ENCODE measurements around the gene DLG1. TPM values are rescaled to one million over a fixed set of nuclear protein-coding genes. Genes with fewer than 3 reads are reported as not detected.

The DLG1 gene
- total and polyA plus RNA-seq, 7 donors: 16.1 to 57.6 (median 51.3) TPM

GRCh38 chr3:197256104-197256503 lies 42.3 kb downstream of the DLG1 start:
- WGBS, 3 donors: 75 to 82% (median 76%) methylated on average over 4 of the region's 4 CpGs
- Histone ChIP-seq H3K4me1 (peaks cover 64% of the 10 kb centered on the region), H3K27me3 (ENCODE audit: insufficient read depth in 3 of 3, low read length in 2 of 3) (no peaks in the 10 kb centered on the region), H3K9me3 (no peaks in the 10 kb centered on the region), H3K27ac (no peak overlapping the region), H3K36me3 (ENCODE audit: insufficient read depth in 1 of 2, low read depth in 1 of 2) (no peaks in the 10 kb centered on the region), H3K4me3 (no peak overlapping the region)
- DNase-seq (no peak), ATAC-seq (peak in 1 of 4 donors; percentile 28)
- intact Hi-C loops (cut with DNase I): loop anchor here (2.0 to 10.0 kb wide), 4 partner anchors 121 to 255 kb away; no protein-coding TSS in a partner anchor
- TF ChIP-seq CTCF (IDR thresholded peaks at IDR 0.05): no peak

- no peak for TF ChIP-seq CTCF (IDR thresholded peaks at IDR 0.05)
- DNase-seq (no peak), ATAC-seq (no peak)
- peaks cover 19% of the 10 kb centered on the region for H3K9me3 ChIP-seq
- no peaks in the 10 kb centered on the region for H3K27me3 ChIP-seq (ENCODE audit: insufficient read depth in 3 of 3, low read length in 2 of 3)
- peaks cover 39% of the 10 kb centered on the region for H3K4me1 ChIP-seq
- H3K27ac ChIP-seq: no peak overlapping the region
- H3K4me3 ChIP-seq: no peak overlapping the region
- WGBS, 3 donors: 72 to 83% (median 78%) methylated on average over 7 of the region's 7 CpGs
- intact Hi-C loops (cut with DNase I): loop anchor here in 1 of 2 donors (10.0 kb wide), 1 partner anchor 201 kb away; no protein-coding TSS in a partner anchor
- no peaks in the 10 kb centered on the region for H3K36me3 ChIP-seq (ENCODE audit: insufficient read depth in 1 of 2, low read depth in 1 of 2)
Observed at GRCh38 chr3:197253238-197253947, 45.0 kb downstream of the DLG1 start.

- 74 to 98% (median 88%) methylated on average over 4 of the region's 4 CpGs for WGBS, 3 donors
- no peak for ATAC-seq
- Histone ChIP-seq H3K27ac (no peak overlapping the region), H3K36me3 (ENCODE audit: insufficient read depth in 1 of 2, low read depth in 1 of 2) (no peaks in the 10 kb centered on the region), H3K27me3 (ENCODE audit: insufficient read depth in 3 of 3, low read length in 2 of 3) (no peaks in the 10 kb centered on the region), H3K4me1 (peaks cover 12% of the 10 kb centered on the region), H3K9me3 (peaks cover 20% of the 10 kb centered on the region), H3K4me3 (no peak overlapping the region)
- no peak for TF ChIP-seq CTCF (IDR thresholded peaks at IDR 0.05)
- intact Hi-C loops (cut with DNase I): no loop called here
- no peak for DNase-seq
Observed at GRCh38 chr3:197249542-197249941, 48.9 kb downstream of the DLG1 start.

- ATAC-seq (no peak), DNase-seq (no peak)
- Histone ChIP-seq H3K4me3 (no peak overlapping the region), H3K4me1 (no peaks in the 10 kb centered on the region), H3K27me3 (ENCODE audit: insufficient read depth in 3 of 3, low read length in 2 of 3) (no peaks in the 10 kb centered on the region), H3K9me3 (peaks cover 27% of the 10 kb centered on the region), H3K27ac (no peak overlapping the region), H3K36me3 (ENCODE audit: insufficient read depth in 1 of 2, low read depth in 1 of 2) (peaks cover 0 to 6% of the 10 kb centered on the region in 2 donors)
- intact Hi-C loops (cut with DNase I): no loop called here
- WGBS, 3 donors: 96 to 98% (median 97%) methylated on average over 4 of the region's 4 CpGs
- TF ChIP-seq CTCF (IDR thresholded peaks at IDR 0.05): no peak
Observed at GRCh38 chr3:197248341-197248740, 50.1 kb downstream of the DLG1 start.

All from psoas muscle (tissue), 8 donors.